HG02759 (cell line): ENCODE results near the gene KDM2A.

ENCODE experiments used
- ATAC-seq: cut with Tn5 transposase; IDR thresholded peaks from one replicate; pipeline ENCODE4 v1.9.1; 2021; ENCODE audit warnings: mild to moderate bottlenecking, moderate library complexity; ENCODE audit not compliant: unreplicated experiment

The KDM2A gene

GRCh38 chr11:67271205-67271540 lies 152.1 kb downstream of the KDM2A start:
- ATAC-seq = no peak

- ATAC-seq = no peak
These were observed 152.7 kb downstream of the KDM2A start for GRCh38 chr11:67271541-67272284.

- ATAC-seq = no peak
These were observed 153.5 kb downstream of the KDM2A start for GRCh38 chr11:67272327-67273259.

GRCh38 chr11:67273260-67273990 lies 154.4 kb downstream of the KDM2A start:
- ATAC-seq = no peak

- no peak for ATAC-seq
These were observed 155.9 kb downstream of the KDM2A start for GRCh38 chr11:67274768-67275605.

GRCh38 chr11:67275606-67276409 lies 156.7 kb downstream of the KDM2A start:
- ATAC-seq = no peak

- ATAC-seq = peak; percentile 14
These were observed 157.7 kb downstream of the KDM2A start for GRCh38 chr11:67276781-67277230.

GRCh38 chr11:67277231-67277961 lies 158.3 kb downstream of the KDM2A start:
- ATAC-seq = peak; percentile 90

- no peak for ATAC-seq
These were observed 159.3 kb downstream of the KDM2A start for GRCh38 chr11:67278135-67278938.

- ATAC-seq = no peak
These were observed 160.0 kb downstream of the KDM2A start for GRCh38 chr11:67278939-67279588.

- ATAC-seq = no peak
These were observed 160.7 kb downstream of the KDM2A start for GRCh38 chr11:67279589-67280340.

- no peak for ATAC-seq
These were observed 161.3 kb downstream of the KDM2A start for GRCh38 chr11:67280341-67280787.

GRCh38 chr11:67280788-67281551 lies 161.9 kb downstream of the KDM2A start:
- no peak for ATAC-seq

GRCh38 chr11:67281552-67282150 lies 162.6 kb downstream of the KDM2A start:
- ATAC-seq = no peak

- ATAC-seq = no peak
These were observed 163.3 kb downstream of the KDM2A start for GRCh38 chr11:67282155-67282875.
